ENCODE results near the gene HLA-DPB1. TPM values are rescaled to one million over a fixed set of nuclear protein-coding genes. Genes with fewer than 3 reads are reported as not detected.

HLA-DPB1 gene
- total RNA-seq = 18.9 and 33.0 TPM in 2 replicates

GRCh38 chr6:33075568-33076405, at the start of gene HLA-DPB1:
Gene HLA-DPB1 (plus strand): TSS chr6:33075990. CDS start chr6:33076042, 52 bp downstream.

GRCh38 chr6:33073431-33073871, 2.3 kb upstream of the HLA-DPB1 start, which contains the start of gene HLA-DPA1:
Gene HLA-DPA1 (minus strand): TSS chr6:33073649.

Other genes with a start within 250 kb of the HLA-DPB1 start
- 50.0 and 113 TPM in 2 replicates for gene TAP2, start 237.3 kb upstream of the HLA-DPB1 start, total RNA-seq
- 67.2 and 113 TPM in 2 replicates for gene PSMB8, start 231.9 kb upstream of the HLA-DPB1 start, total RNA-seq
- 65.6 and 77.2 TPM in 2 replicates for gene TAP1, start 222.3 kb upstream of the HLA-DPB1 start, total RNA-seq
- gene PSMB9, start 221.8 kb upstream of the HLA-DPB1 start, total RNA-seq = 27.0 and 55.5 TPM in 2 replicates
- 1.0 and 2.4 TPM in 2 replicates for gene HLA-DMB, start 135.0 kb upstream of the HLA-DPB1 start, total RNA-seq
- 1.1 and 2.6 TPM in 2 replicates for gene HLA-DMA, start 122.9 kb upstream of the HLA-DPB1 start, total RNA-seq
- 46.0 and 74.8 TPM in 2 replicates for gene BRD2, start 107.4 kb upstream of the HLA-DPB1 start, total RNA-seq
- gene HLA-DOA, start 66.4 kb upstream of the HLA-DPB1 start, total RNA-seq = 0.16 TPM in 1 of 2 replicates, not detected in the other
- gene HLA-DPA1, start 2.3 kb upstream of the HLA-DPB1 start, total RNA-seq = 10.8 and 12.3 TPM in 2 replicates
- gene COL11A2, start 116.5 kb downstream of the HLA-DPB1 start, total RNA-seq = 0.16 and 0.38 TPM in 2 replicates
- 15.4 and 26.1 TPM in 2 replicates for gene RXRB, start 124.7 kb downstream of the HLA-DPB1 start, total RNA-seq
- 72.4 and 109 TPM in 2 replicates for gene SLC39A7, start 124.9 kb downstream of the HLA-DPB1 start, total RNA-seq
- gene HSD17B8, start 128.7 kb downstream of the HLA-DPB1 start, total RNA-seq = 8.1 and 11.0 TPM in 2 replicates
- gene RING1, start 132.5 kb downstream of the HLA-DPB1 start, total RNA-seq = 21.0 and 31.4 TPM in 2 replicates
- gene VPS52, start 195.9 kb downstream of the HLA-DPB1 start, total RNA-seq = 27.5 and 44.3 TPM in 2 replicates
- gene RPS18, start 196.1 kb downstream of the HLA-DPB1 start, total RNA-seq = 3,373 and 4,771 TPM in 2 replicates
- gene B3GALT4, start 201.1 kb downstream of the HLA-DPB1 start, total RNA-seq = 4.8 and 10.0 TPM in 2 replicates
- gene WDR46, start 213.2 kb downstream of the HLA-DPB1 start, total RNA-seq = 59.7 and 74.5 TPM in 2 replicates
- 34.9 and 35.5 TPM in 2 replicates for gene PFDN6, start 213.6 kb downstream of the HLA-DPB1 start, total RNA-seq
- gene RGL2, start 223.0 kb downstream of the HLA-DPB1 start, total RNA-seq = 39.8 and 52.5 TPM in 2 replicates
- gene TAPBP, start 238.1 kb downstream of the HLA-DPB1 start, total RNA-seq = 67.3 and 138 TPM in 2 replicates
- 13.4 and 21.8 TPM in 2 replicates for gene ZBTB22, start 241.8 kb downstream of the HLA-DPB1 start, total RNA-seq
- 43.7 and 69.9 TPM in 2 replicates for gene DAXX, start 247.0 kb downstream of the HLA-DPB1 start, total RNA-seq

Measured in bladder microvascular endothelial cell (primary cell).